ENCODE results near the gene ALAS1.

DNA sequence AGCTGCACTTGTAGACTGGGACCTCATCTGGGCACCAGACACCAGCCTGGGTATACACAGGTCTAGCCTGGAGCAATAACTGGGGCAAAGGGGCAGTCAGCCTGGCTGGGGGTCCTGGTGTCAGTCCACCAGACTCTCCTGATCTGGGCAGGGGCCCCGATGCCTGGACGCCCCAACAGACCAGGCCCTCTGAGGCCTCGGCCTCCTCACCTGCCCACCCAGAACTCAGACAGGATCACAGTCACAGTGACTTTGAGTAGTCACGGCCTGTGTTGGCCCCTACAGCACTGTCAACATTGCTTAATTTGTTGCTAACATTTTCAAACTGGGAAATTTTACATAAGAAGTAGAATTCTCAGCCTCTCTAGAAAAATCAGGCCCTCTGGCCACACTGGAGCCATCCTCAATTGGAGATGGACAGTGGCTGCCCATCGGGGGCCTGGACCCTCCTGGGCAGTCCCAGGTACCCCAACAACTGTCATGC lies 35.2 kb downstream of the ALAS1 start:
- no peak for TF ChIP-seq EZH2phosphoT487 (IDR thresholded peaks at IDR 0.05; ENCODE audit: unreplicated experiment)
- TF ChIP-seq, protein P1, sequence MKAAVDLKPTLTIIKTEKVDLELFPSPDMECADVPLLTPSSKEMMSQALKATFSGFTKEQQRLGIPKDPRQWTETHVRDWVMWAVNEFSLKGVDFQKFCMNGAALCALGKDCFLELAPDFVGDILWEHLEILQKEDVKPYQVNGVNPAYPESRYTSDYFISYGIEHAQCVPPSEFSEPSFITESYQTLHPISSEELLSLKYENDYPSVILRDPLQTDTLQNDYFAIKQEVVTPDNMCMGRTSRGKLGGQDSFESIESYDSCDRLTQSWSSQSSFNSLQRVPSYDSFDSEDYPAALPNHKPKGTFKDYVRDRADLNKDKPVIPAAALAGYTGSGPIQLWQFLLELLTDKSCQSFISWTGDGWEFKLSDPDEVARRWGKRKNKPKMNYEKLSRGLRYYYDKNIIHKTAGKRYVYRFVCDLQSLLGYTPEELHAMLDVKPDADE (IDR thresholded peaks at IDR 0.05), result no peak
- TF ChIP-seq, protein P2, sequence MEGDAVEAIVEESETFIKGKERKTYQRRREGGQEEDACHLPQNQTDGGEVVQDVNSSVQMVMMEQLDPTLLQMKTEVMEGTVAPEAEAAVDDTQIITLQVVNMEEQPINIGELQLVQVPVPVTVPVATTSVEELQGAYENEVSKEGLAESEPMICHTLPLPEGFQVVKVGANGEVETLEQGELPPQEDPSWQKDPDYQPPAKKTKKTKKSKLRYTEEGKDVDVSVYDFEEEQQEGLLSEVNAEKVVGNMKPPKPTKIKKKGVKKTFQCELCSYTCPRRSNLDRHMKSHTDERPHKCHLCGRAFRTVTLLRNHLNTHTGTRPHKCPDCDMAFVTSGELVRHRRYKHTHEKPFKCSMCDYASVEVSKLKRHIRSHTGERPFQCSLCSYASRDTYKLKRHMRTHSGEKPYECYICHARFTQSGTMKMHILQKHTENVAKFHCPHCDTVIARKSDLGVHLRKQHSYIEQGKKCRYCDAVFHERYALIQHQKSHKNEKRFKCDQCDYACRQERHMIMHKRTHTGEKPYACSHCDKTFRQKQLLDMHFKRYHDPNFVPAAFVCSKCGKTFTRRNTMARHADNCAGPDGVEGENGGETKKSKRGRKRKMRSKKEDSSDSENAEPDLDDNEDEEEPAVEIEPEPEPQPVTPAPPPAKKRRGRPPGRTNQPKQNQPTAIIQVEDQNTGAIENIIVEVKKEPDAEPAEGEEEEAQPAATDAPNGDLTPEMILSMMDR (conservative IDR thresholded peaks at IDR 0.05; ENCODE audit: low read depth in 2 of 2), result no peak; a peak in 1 of 4 replicates
- no peak for TF ChIP-seq JUNB (IDR thresholded peaks at IDR 0.05; ENCODE audit: unreplicated experiment)
- TF ChIP-seq, protein P3, sequence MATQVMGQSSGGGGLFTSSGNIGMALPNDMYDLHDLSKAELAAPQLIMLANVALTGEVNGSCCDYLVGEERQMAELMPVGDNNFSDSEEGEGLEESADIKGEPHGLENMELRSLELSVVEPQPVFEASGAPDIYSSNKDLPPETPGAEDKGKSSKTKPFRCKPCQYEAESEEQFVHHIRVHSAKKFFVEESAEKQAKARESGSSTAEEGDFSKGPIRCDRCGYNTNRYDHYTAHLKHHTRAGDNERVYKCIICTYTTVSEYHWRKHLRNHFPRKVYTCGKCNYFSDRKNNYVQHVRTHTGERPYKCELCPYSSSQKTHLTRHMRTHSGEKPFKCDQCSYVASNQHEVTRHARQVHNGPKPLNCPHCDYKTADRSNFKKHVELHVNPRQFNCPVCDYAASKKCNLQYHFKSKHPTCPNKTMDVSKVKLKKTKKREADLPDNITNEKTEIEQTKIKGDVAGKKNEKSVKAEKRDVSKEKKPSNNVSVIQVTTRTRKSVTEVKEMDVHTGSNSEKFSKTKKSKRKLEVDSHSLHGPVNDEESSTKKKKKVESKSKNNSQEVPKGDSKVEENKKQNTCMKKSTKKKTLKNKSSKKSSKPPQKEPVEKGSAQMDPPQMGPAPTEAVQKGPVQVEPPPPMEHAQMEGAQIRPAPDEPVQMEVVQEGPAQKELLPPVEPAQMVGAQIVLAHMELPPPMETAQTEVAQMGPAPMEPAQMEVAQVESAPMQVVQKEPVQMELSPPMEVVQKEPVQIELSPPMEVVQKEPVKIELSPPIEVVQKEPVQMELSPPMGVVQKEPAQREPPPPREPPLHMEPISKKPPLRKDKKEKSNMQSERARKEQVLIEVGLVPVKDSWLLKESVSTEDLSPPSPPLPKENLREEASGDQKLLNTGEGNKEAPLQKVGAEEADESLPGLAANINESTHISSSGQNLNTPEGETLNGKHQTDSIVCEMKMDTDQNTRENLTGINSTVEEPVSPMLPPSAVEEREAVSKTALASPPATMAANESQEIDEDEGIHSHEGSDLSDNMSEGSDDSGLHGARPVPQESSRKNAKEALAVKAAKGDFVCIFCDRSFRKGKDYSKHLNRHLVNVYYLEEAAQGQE (IDR thresholded peaks at IDR 0.05; ENCODE audit: unreplicated experiment), result no peak
- no peak for TF ChIP-seq POLR2AphosphoS5 (IDR thresholded peaks at IDR 0.05; ENCODE audit: low read depth)
- TF ChIP-seq, protein P4, sequence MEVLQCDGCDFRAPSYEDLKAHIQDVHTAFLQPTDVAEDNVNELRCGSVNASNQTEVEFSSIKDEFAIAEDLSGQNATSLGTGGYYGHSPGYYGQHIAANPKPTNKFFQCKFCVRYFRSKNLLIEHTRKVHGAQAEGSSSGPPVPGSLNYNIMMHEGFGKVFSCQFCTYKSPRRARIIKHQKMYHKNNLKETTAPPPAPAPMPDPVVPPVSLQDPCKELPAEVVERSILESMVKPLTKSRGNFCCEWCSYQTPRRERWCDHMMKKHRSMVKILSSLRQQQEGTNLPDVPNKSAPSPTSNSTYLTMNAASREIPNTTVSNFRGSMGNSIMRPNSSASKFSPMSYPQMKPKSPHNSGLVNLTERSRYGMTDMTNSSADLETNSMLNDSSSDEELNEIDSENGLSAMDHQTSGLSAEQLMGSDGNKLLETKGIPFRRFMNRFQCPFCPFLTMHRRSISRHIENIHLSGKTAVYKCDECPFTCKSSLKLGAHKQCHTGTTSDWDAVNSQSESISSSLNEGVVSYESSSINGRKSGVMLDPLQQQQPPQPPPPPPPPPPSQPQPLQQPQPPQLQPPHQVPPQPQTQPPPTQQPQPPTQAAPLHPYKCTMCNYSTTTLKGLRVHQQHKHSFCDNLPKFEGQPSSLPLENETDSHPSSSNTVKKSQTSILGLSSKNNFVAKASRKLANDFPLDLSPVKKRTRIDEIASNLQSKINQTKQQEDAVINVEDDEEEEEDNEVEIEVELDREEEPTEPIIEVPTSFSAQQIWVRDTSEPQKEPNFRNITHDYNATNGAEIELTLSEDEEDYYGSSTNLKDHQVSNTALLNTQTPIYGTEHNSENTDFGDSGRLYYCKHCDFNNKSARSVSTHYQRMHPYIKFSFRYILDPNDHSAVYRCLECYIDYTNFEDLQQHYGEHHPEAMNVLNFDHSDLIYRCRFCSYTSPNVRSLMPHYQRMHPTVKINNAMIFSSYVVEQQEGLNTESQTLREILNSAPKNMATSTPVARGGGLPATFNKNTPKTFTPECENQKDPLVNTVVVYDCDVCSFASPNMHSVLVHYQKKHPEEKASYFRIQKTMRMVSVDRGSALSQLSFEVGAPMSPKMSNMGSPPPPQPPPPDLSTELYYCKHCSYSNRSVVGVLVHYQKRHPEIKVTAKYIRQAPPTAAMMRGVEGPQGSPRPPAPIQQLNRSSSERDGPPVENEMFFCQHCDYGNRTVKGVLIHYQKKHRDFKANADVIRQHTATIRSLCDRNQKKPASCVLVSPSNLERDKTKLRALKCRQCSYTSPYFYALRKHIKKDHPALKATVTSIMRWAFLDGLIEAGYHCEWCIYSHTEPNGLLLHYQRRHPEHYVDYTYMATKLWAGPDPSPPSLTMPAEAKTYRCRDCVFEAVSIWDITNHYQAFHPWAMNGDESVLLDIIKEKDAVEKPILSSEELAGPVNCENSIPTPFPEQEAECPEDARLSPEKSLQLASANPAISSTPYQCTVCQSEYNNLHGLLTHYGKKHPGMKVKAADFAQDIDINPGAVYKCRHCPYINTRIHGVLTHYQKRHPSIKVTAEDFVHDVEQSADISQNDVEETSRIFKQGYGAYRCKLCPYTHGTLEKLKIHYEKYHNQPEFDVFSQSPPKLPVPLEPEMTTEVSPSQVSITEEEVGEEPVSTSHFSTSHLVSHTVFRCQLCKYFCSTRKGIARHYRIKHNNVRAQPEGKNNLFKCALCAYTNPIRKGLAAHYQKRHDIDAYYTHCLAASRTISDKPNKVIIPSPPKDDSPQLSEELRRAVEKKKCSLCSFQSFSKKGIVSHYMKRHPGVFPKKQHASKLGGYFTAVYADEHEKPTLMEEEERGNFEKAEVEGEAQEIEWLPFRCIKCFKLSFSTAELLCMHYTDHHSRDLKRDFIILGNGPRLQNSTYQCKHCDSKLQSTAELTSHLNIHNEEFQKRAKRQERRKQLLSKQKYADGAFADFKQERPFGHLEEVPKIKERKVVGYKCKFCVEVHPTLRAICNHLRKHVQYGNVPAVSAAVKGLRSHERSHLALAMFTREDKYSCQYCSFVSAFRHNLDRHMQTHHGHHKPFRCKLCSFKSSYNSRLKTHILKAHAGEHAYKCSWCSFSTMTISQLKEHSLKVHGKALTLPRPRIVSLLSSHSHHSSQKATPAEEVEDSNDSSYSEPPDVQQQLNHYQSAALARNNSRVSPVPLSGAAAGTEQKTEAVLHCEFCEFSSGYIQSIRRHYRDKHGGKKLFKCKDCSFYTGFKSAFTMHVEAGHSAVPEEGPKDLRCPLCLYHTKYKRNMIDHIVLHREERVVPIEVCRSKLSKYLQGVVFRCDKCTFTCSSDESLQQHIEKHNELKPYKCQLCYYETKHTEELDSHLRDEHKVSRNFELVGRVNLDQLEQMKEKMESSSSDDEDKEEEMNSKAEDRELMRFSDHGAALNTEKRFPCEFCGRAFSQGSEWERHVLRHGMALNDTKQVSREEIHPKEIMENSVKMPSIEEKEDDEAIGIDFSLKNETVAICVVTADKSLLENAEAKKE (CRISPR knock-in tag; IDR thresholded peaks at IDR 0.05), result no peak
- TF ChIP-seq CREB1 (CRISPR knock-in tag; IDR thresholded peaks at IDR 0.05; ENCODE audit: low read depth), result no peak
- no peak for TF ChIP-seq EZH2 (IDR thresholded peaks at IDR 0.05; ENCODE audit: low read depth, unreplicated experiment)

All from GM23338 (cell line).